Activated CD4-positive, alpha-beta T cell treated with anti-CD3 and anti-CD28 coated beads, Interleukin-2, amount 50 U/mL, for 24 hours (primary cell): ENCODE measurements around the gene GXYLT2.

ENCODE experiments used
- DNase-seq, 2 donors: peaks; one replicate each; pipeline ENCODE4 v3.0.0-alpha.2; 2020; ENCODE audit warnings: low read depth in 1 of 2, low spot score in 1 of 2

Gene GXYLT2

DNA sequence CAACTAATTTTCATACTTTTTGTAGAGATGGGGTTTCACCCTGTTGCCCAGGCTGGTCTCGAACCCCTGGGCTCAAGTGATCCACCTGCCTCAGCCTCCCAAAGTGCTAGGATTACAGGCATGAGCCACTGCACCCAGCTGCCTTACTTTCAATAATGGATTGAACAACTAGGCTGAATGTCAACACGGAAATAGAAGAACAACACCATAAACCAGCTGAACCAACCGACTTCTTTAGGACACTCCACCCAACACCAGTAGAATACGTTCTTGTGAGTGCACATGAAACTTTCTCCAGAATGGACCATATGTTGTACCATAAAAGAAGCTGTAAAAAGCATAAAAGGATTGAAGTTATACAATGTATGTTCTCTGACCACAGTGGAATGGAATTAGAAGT, 42.9 kb downstream of the GXYLT2 start:
- DNase-seq: no peak

DNA sequence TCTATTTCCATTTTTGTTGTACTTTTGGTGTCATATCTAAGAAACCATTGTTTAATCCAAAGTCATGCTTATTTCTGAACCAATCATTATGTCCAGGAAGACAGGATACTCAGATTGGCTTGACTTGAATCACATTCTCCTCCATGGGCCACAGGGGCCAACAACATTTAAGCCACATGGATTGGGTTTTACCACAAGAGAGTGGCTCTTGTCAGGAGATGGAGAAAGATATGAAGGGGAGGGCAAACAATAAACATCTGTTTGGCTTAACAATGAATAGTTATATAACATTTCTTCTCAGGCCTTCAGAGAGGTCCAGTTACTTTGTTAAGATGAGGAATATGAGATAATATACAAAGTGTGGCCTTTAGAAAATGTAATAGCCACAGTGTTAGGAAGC, 44.6 kb downstream of the GXYLT2 start:
- no peak for DNase-seq

DNA sequence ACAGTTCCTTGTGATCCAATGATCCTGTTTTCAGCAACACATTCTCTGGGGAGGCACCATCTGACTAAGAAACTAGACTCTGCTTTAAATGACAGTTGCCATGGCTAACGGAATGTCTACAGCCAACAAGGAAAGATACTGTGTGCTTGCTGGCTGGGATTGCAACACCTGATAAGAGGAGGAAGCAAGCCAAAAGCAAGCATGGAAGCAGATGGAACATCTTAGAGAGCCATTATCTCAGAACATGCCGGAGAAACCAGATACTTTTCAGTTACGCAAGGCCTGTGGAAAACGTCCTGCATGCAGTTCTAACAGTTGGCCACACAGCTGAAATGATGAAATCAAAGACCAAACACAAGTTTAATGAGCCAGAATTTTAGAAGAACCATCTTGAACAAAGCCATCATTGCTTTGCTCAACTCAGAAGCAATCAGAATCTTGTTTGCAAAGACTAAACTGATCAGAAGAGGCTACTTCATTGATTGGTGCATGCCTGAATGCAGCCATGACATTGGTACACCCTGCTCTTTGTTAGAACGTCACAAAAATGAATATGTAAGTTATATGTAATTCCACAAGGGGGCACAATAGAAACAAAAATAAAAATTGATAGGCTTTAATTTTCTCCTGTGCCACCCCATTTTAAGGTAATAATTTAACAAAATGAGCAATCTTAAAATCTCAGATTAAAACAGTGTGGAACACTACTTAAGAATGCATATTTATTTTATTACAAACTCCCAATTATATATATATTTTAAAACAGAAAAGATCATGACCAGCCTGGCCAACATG, 50.8 kb downstream of the GXYLT2 start:
- peak in 1 of 2 donors; percentile 6 for DNase-seq

DNA sequence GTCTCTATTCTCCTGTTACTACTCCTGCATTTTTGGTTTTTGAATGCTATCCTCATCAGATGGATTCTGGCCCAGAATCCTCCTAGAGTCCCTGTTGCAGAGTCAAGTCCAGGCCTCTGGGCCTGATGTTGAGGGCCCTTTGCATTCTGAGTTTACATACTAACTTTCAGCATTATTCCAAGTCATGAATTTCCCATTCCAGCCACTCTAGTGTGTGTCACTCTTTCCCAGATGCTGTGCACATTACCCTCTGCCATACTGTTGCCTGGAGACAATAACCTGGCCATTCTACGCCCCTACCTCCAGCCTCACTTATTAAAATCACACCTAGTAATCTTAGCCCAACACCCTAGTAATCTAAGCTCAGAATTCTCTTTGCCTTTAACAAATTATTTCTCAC, 53.4 kb downstream of the GXYLT2 start:
- DNase-seq: no peak

DNA sequence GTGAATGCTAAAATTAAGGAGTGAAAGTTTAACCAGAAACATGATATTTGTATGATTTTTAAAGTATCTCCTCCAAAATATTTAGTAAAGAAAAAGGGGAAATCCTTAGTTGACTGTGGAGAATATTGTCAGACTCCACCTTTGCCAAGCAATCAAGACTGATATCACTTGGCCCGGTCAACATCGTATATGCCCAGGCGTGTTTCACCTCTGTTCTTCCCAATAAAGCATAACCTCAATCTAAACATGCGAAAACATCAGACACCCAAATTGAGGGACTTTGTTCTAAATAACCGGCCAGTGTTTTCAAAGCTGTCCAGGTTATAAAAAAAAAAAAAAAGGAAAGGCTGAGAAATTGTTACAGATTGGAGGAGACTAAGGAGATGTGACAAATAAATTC, 54.6 kb downstream of the GXYLT2 start:
- DNase-seq: no peak

DNA sequence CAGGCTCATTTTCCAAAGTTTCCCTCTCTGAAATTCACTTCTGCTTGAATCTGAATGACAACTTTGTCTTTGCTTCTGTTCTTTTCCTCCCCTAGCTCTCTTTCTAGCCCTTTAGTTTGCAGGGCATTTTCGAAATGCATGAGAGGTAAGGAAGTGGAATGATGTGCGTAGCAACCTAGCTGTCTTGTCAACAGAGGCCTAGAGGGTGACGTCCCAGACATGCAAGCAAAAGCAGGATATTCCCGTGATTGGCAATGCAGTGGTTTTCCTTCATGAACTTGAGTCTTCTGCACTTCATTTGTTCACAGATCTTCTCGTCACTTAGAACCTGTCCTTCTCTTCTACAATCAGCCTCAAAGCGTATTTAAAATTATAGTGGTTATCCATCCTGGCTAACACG, 56.9 kb downstream of the GXYLT2 start:
- DNase-seq: no peak

DNA sequence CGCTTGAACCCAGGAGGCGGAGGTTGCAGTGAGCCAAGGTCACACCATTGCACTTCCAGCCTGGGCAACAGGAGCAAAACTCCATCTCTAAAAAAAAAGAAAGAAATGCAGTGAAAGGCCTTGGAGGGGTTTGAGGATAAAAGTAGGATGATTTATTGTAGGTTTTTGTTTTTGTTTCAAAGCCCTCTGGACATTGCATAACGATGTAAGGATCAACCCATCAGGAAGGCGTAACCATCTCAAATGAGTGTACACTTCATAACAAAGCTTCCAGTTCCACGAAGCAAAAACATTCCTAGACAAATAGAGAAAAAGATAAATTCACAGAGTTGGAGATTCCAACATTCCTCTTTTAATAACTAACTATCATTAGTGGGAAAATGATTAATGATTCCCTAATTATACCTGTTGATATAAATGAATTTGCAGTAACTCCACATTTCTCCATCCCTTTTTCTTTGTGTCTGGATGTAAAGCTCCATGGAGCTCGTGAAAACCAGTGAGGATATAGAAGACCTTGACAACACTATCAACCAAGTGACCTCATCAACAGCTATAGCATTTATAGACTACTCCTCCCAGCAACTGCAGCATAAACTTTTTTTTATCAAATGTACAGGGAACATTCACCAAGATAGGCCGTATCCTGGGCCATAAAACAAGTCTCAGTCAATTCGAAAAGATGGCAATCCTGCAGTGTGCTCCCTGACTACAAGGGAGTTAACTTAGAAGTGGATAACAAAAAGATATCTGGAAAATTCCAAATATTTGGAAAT, 60.1 kb downstream of the GXYLT2 start:
- no peak for DNase-seq

DNA sequence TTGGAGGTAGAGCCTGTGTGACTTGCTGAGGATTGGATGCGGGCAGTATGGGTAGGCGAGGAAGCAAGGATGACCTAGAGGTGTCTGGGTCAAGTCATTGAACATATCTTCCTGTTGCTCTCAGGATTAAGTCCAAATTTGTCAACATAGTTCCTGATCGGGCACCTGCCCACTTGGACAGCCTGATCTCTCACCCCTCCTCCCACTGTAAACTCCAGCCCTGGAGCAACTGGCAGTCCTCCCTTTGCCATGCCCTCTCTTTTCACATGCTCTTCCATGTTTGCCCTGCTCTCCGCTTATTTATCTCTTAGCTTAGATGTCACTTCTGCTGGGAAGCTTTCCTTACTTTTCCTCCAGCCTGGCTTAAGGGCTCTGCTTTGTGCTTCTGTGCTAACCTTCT, 61.2 kb downstream of the GXYLT2 start:
- DNase-seq: no peak

DNA sequence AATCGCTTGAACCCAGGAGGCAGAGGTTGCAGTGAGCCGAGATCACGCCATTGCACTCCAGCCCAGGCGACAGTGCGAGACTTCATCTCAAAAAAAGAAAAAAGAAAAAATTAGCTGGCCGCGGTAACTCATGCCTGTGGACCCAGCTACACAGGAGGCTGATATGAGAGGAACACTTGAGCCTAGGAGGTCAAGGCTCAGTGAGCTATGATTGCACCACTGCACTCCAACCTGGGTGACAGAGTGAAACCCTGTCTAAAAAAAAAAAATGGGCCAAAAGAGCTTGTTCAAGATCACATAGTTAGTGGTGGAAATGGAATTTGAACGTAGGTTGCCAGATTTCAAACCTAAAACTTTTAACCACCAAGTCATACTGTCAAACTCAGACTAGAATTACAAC, 62.5 kb downstream of the GXYLT2 start:
- no peak for DNase-seq

DNA sequence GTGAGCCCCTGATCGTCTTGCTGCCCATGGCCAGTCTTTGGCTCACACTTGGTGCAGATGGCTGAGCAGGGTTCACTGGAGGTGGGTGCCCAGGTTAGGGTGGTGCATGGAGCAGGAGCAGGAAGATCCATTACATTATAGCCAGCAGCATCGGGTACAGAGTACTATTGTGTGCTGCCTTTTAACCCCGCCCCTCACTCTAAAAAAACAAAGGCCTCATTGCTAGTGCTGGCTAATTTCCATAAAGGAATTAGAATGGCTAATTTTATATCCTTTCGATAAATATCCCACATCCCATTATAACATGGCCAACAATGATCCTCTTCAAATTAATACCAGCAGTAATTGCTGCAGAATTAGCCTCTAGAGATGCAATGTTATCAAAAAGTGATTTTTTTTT, 63.0 kb downstream of the GXYLT2 start:
- DNase-seq: no peak

DNA sequence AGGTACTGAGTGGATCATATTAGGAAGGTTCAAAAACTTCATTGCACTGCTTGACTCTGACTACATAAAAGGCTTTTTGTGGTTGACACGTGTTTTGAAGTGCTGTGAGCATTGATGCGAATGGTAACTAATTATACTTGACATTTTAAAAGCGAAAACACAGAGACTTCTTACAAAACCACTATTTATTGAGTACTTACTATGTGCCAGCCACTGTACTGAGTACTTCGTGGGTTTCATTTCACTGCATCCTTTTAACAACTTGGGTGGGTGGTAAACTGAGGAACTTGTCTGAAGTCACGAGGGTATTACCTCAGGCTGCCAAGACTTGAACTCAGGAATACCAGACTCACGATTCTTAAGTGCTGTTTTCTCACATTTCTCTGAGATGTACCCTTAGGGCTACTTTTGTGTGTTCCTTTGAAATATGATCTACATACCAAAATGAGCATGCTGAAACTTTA, 63.4 kb downstream of the GXYLT2 start:
- DNase-seq: no peak

DNA sequence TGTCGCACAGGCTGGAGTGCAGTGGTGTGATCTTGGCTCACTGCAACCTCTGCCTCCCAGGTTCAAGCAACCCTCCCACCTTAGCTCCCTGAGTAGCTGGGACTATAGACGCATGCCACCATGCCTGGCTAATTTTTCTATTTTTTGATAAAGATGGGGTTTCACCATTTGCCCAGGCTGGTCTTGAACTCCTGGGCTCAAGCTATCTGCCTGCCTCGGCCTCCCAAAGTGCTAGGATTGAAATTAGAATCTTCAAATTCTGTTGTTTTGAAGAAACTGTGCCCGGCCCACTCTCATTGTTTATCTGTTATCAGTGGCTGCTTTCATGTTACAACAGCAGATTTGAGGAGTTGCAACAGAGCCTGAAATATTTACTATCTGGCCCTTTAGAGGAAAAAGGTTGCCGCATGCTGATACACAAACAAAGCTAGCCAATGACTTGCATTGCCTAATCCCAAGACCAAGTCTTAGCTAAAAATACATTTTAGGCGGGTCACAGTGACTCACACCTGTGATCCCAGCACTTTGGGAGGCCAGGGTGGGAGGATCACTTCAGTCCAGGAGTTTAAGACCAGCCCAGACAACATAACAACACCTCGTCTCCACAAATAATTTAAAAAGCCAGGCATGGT, 65.6 kb downstream of the GXYLT2 start:
- no peak for DNase-seq

DNA sequence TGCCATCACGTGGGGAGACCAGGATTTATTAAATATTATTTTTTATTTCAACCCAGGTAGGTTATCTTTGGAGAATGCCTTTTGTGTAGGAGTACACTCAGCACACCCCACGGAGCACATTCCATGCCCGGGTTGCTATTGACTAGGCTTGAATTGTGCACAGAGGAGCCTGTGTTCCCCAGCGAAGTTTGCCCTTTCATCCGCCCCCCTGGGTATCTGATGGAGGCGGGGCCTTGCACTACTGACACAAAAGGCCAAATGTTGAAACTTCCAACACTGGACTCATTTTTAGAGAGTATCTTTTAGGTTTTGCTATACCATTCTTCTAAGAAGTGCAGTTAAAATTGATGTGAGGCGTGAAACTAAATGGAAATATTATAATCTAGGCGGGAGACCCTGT, 69.5 kb downstream of the GXYLT2 start:
- no peak for DNase-seq

DNA sequence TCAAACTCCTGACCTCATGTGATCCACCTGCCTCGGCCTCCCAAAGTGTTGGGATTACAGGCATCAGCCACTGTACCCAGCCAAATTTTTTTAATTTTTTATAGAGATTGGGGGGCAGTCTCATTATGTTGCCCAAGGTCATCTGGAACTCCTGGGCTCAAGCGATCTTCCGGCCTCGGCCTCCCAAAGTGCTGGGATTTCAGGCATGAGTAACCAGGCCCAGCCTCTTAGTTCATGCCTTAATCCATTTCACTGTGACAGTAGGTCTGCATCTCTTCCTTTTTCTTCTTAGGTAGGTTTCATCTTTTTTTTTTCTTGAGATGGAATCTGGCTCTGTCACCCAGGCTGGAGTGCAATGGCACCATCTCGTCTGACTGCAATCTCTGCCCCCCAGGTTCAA, 71.5 kb downstream of the GXYLT2 start:
- no peak for DNase-seq

DNA sequence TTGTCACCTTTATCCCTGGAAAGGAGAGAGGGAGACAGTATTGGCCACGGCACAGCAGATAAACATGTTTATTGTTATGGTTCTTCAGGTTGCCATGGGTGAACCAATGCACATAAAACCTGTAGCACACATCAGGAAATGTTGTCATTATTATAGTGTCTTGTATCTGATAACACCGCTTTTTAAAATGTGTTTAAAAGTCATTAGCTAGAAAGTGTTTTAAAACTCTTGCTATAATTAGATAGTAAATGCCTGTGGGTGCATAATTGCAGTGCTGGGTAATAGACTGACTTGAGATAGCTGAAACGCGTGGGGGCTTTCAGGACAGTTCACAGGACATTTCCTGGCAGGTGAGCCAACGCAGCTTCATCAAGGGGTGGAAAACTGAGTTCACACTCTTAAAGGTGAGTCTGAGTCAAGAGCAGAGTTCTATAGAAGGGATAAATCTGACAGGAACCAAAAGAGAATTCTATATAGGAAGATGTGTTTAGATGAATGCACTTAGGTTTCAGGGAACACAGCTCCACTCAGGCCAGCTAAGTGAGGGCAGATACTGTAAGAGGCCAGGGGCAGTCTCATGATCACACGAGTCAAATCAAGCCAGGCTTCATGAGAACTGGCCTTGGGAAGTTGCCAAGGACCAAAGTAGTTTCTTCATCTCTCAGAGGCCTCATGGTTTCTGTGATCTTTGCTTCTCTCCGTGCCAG, 73.1 kb downstream of the GXYLT2 start:
- no peak for DNase-seq

DNA sequence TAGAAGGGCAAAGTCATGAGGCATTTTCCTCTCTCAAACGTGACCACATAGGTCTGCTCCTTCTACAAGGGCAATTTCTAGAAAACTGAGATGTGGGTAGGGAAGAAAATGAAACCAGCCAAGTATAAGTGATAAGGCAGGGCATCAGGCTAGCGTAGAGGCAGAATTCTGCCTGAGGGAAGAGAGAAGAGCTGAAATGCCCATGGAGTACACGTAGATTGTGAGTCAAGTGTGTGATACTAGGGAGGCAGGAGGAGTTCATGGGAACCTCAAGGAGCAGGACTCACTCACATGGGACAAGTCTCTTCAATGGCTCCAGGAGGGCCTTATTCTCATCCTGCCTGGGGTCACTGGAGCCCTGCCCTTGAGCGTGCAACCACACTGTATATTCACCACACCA, 73.9 kb downstream of the GXYLT2 start:
- no peak for DNase-seq

DNA sequence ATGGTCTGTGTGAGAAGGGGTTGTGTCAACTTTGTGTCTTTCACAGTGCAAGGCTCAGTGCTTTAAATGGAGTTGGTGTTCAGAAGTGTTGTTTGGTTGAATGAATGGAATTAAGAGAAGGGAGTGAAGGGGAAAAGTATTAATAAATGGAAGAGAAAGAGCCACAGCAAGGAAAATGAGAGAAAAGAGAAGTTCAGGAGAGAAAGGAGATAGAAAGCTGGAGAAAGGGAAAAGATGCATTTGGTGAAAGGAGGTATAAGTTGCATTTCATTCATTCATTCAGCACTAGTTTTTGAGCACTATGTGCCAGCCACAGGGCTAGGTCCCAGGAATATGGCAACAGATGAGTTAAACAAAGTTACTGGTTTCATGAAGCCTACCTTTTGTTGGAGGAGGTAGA, 74.5 kb downstream of the GXYLT2 start:
- DNase-seq: no peak

DNA sequence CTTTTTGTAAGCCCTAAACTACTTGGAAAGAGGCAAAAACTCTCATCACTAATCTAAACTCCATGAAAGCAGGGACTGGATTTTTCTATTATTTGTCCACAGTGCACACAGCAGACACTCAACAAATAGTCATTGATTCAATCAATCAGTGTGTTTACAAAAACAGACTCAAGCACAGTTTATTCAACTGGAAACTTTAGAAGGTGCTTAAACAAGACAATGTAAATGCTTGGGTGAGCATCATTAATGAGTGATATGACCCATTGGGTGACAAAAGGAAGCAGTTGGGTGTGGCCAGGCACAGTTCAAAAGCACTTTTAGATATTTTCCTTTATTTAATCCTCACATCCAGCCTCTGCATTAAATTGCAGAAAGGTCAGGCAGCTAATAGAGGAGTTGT, 76.8 kb downstream of the GXYLT2 start:
- no peak for DNase-seq

DNA sequence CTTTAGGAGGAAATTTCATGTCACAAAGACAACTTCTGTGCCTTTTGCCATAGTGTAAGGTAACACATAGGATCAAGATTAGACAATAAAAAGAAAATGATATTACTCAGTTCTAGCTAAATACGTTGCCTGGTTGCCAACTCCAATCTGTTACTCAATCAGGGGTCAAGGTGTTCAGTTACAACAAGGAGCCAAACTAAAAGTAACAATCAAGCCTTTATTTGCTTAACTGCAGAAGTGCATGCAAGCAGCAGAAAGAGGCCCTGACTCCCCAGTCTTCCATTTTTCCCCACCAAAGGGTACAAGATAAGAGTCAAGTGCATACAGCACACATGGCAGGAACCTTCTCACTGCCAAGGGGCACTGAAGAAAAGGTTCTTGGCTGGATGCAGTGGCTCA, 80.4 kb downstream of the GXYLT2 start:
- DNase-seq: no peak

DNA sequence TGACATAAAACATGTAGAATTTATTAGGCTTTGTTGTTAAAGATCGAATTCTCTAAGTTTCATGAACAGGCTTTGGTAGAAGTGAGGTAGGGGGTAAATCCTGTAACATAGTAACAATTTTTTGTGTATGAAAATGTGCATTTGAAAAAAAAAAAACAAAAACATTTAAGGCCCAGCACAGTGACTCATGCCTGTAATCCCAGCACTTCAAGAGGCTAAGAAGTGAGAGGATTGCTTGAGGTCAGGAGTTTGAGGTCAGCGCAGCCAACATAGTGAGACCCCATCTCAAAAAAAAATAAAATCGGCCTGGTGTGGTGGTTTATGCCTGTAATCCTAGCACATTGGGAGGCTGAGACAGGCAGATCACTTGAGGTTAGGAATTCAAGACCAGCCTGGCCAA, 81.9 kb downstream of the GXYLT2 start:
- no peak for DNase-seq

DNA sequence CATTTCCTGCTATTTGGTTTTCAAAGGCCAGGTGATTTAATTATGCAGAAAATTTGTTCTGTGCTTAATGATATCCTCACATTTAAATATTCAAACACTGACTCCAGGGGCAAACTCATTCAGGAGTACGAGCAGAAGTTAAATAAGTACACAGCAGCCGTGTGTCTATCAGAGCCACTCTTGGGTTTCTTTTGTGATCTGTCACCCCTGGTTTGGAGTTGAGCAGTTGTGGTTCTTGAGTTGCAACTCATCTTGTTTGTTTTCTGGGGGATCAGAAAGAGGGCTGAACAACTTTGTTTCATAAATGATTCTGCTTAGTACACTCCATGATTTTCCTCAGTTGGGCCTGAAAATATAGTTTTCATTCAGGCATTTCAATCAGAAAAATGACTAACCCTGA, 83.1 kb downstream of the GXYLT2 start:
- no peak for DNase-seq

DNA sequence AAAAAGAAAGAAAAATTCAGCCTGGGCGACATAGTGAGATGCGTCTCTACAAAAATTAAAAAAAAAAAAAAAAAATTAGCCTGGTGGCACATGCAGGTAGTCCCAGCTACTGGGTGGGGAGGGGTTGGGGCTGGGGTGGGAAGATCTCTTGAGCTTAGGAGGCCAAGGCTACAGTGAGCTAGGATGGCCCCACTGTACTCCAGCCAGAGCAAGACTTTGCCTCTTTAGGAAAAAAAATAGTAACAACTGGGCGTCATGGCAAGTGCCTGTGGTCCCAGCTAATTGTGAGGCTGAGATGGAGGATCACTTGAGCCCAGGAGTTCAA, 84.8 kb downstream of the GXYLT2 start:
- no peak for DNase-seq
